HG03103 (cell line): ENCODE results near the gene TNC.
"Not testable (repeated sequence)": the region's sequence is repeated elsewhere in the genome, so short reads cannot be mapped to it uniquely, and the experiment has no call there.

ENCODE experiments used
- ATAC-seq: cut with Tn5 transposase; IDR thresholded peaks from one replicate; pipeline ENCODE4 v1.9.1; 2021; ENCODE audit warnings: low read depth; ENCODE audit not compliant: unreplicated experiment

TNC gene

DNA sequence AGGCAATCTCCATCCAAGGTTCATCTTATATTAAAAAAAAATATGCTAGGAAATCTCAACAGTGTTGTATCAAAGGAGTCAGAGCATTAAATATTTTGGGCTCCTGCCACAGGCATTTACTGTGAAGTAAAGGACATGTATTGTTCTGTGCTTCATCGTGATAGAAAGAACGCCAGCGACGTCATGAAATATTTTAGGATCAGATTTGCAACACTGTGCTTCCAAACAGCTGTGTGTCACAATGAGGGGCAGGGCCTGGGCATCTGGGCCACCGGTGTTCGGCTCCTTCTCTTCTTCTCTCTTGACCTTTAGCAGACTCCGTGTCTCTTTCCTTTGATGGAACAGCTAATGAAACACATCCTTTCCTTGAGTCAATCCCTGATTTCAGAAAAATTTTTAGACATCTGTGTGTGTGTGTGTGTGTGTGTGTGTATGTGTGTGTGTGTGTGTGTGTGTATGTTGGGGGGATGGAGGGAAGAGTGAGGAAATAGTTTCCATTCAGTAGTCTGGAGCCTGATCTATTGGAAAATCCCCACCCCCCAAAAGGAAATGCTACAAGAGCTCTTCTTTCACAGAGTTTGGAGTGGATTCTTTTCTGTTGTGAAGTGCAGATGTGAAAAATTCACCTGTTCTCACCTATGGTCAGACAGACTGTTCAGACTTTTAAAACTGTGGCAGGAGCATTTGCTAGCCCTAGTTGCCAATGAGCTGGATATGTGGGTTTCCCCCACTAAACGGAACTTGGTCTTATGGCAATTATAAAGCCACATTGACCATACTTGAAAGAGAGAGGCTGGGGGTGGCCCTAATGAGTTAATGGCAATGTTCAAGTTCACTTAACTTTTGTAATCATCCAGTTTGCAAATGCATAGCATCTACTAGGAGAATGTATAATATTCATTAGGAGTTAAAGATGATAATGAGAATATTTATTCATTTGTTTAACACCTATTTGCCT lies 18.1 kb upstream of the TNC start:
- ATAC-seq, result no peak

DNA sequence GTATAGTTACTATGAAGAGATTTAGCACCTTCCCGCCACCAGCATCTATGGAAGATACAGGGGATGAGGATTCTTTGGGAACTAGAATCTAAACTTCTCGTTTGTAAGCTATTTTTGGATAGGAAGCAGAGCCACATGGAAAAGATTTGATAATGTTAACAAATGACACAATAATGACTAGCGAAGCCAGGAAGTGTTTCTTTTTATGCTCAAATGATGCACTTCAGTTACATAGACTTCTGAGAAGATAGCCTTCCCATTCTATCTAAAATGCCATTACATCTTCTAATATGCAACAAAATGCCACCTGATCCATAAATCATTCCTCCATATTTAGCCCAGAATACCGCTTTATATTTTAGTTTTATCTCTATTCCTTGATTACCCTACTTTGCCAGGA lies 17.0 kb upstream of the TNC start:
- ATAC-seq, result no peak

DNA sequence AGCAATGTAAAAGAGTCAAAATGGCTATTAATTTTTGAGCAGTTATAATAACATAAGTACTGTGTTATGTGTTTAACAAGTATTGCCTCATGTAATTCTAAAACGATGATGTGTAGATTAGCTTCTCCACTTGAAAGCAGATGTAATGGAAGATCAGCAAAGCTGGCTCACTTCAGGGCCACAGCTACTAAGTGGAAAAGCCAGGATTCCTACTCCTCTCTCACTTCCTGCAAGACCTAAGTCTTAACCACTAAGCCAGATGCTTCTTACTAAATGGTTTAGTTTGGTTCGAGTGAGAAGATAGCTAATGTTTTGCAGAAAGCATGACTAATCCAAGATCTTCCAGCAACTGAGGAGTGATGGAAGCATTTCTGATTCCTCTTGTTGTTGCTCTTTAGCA lies 15.7 kb upstream of the TNC start:
- no peak for ATAC-seq

DNA sequence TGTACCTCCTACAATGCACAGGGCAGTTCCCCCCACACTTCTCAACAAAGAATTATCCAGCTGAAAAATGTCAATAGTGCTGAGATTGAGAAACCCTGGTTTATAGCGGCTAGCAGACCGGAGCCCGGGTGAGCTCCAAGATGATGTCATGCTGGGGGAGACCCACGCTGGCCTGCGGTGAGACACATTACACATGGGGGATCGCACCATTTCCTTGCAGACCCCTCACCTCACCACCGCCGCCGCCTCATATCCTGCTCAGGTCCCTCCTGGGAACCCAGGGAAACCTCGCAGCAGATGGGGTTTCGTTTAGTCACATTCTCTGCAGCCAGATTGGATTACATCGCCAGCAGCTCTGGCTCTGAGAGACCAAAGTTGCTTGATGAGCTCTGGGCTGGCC lies 14.7 kb upstream of the TNC start:
- ATAC-seq, result no peak

GRCh38 chr9:115130176-115130575 lies 12.2 kb upstream of the TNC start:
- ATAC-seq, result no peak

- not testable (repeated sequence) for ATAC-seq
Observed at GRCh38 chr9:115128726-115129125, 10.8 kb upstream of the TNC start.

DNA sequence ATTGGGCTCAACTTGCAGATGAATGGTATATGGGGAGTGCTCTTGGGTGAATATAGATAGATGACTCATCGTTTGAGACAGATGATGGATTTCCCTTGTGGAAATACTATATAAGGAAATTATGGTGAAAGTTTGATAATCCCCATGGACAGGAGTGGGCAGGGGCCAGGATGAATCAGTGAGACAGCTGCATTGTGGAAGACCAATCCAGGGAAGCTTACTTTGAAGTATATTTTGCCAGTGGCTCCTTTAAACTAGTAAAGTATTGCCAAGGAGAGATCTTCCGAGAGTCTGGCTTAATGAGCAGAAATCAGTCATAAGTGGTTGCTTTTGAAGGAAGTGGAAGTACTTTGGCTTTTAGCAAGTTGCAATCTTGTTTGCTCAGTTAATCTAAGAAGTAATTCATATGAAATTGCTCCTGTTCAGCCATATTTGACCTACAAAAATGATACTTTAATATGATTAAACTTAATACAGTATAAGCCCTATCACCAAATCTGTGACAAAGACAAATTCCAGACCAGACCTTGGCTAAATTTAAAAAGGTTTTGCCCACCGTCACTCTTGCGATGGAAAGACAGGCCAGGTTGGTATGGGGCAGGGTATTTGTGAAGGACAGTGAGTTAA lies 9.3 kb upstream of the TNC start:
- no peak for ATAC-seq

DNA sequence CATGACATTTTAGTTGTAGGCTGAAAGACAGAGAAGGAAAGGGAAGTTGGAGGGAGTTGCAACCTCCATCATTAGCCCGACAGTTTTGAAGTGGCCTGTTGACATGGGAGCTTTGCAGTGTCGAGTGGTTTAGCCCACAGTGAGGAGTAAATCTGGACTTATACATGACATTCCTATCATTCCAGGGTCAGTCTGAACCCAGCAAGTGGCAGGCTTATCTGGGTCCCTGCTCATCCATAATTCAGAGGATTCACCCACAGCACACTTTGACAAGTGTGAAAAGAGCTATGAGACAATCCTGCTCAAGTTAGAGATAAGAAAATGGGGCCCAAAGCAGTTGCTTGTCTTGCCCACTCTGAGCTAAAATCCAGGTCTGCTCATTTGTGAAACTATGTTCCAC lies 8.4 kb upstream of the TNC start:
- ATAC-seq, result no peak

DNA sequence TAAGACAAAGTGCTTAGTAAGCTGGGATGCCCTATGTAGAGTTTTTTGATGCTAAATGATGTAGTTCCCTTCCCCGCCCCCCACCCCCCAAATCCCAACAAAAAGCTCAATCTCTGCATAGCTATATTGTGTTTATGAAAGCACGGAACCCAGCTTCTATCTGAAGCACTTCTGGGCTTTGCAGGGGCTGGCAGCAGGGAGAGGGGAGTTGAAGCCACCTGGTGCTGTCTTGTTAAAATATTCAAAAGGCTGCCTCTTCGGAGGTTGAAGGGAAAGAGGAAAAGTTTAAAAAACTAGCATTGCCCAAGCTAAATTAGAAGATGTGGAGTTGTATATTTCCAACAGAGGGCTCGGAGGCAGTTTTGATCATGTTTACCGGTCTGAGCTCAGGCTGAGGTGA lies 5.0 kb upstream of the TNC start:
- no peak for ATAC-seq

GRCh38 chr9:115121181-115121580 lies 3.2 kb upstream of the TNC start:
- no peak for ATAC-seq

DNA sequence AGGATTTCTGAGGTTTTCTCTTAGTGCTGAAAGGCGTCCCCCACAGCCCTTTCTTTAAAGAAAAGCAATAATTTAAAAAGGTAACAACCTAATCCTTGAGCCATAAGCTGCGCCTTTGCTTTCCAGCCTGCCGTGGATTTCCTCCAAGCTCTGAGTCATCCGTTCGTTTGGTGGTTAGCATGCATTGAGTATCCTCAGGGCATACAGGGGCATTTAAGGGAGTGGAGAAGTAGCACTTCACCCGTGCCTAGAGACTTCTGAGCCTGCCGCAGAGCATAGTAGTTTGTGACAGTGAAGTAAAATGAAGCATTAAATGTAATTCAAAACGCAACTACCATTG lies 892 bp upstream of the TNC start:
- no peak for ATAC-seq

DNA sequence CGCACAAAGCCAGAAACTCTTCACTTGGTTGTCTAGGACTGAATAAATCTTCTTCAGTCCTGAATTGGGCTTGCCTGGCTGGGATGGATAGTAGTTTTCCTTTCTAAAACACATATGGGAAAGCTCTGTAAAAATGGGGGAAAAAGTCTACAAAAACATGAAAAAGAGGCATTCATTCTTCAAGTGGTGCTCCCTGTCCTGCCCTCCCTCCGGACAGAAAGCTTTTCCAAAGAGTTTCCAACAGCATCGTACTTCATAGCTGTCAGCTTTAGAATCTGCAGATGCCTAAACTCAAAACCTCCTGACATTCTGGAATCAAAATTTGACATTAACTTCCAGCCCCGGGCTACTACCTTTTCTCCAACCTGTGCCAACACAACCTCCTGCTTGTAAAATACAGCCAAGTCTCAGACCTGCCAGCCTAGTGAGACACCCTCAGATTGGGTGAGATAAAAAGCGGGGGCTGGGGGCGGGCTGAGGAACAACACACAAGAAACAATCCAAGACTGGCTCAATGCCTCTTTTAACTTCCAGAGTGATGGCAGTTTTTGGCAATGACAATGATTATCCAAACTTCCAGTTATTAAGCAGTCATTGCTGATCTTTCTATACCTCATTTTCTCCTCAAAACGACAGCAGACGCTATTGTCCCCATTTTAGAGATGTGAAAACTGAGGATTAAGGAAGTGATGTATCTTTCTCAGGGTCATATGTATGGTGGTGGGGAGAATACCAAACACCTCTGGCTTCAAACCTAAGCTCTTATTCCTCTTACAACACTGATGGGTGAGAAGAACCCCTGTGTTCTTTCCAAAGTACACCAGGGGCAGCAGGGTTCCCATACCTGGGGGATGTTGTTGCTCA lies 1.3 kb downstream of the TNC start:
- no peak for ATAC-seq

DNA sequence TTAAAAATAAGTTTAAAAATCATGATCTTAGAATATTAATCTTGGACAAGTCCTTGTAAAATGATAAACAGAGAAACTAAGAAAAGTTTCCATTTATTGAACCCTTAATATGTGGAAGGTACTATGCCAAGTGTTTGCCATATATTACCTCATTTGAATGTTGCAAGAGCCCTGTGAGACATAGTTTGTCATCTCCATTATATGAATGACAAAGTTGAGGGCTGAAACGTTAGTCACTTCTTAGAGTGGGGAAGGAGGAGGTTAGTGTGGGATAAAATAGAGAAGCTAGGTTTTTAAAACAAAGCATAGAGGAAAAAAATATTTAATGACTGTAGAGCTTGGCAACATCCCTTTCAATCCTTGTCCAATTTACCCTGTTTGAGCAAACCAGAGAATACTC lies 2.0 kb downstream of the TNC start:
- no peak for ATAC-seq

- ATAC-seq, result no peak
Observed at GRCh38 chr9:115115117-115115880, 2.7 kb downstream of the TNC start.

- ATAC-seq, result no peak
Observed at GRCh38 chr9:115114546-115114945, 3.4 kb downstream of the TNC start.

DNA sequence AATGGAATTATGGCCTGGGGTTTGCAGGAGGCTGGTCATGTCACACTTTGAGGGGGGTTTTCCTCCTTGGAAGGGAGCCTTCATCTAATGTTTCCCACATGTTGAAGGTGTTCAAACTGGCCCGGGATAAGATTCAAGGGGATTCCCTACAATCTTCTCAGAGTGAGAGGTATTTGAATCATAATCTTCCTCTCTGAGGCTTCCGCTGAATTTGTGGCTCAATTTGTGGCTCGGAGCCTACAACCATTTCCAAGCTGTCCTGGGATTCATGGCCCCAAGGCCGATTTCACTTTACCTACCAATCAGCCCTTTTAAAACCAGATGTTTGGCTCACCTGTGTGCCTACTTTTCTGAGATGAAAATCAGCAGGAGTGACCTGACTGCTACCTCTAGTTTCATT lies 3.9 kb downstream of the TNC start:
- no peak for ATAC-seq

DNA sequence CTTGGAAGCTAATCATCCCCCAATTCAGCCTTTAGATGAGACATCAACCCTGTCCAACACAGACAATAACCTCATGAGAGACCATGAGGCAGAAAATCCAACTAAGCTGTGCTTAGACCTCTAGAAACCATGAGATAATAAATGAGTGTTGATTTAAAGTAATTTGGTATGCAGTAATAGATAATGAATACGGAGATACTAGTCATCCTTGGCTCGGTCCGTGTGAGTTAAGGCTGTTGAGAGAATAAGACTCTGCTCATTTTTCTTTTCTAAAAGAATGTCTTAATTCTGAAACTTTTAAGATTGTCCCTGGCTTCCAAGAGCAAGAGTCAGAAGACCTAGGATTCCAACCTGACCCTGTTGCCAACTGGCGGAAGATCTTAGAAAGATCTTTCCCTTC lies 6.1 kb downstream of the TNC start:
- ATAC-seq, result no peak

DNA sequence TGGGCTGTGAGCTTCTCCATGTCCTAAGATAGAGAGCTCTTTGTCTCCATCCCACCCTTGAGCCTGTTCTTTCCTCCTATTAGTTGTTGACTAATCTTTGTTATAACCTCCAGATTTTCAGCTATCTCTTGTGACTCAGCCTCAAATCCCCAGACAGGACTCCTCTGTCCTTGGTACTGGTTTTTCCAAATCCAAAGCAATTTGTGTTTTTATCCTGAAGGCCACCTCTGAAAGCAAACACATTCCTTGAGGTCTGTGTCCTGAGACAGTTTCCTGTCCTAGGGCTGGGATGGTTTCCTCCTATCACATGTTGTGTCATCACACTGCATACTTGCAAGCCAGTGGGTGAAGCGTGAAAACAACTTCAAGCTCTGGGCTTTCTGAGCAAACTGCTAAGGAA lies 8.5 kb downstream of the TNC start:
- no peak for ATAC-seq

- no peak for ATAC-seq
Observed at GRCh38 chr9:115107701-115108100, 10.3 kb downstream of the TNC start.

- ATAC-seq, result no peak
Observed at GRCh38 chr9:115106642-115107041, 11.3 kb downstream of the TNC start.

DNA sequence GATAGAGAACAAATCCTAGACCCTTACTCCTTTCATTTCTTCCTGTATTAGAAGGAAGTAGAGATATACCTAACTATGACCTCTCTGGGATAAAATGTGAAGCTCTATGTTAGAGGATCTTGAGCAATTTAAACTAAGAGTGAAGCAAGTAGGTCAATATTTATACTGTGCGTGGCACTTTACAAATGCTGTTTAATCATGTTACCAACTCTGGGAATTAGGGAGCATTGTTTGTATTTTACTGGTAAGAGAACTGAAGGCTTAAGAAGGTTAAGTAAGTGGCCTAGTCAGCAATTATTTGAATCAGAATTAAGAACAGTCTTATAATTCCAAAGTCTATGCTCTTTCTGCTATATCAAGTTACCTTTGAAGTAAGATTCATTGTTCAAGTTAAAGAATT lies 12.0 kb downstream of the TNC start:
- no peak for ATAC-seq
